Right cardiac atrium (tissue), 5 donors: ENCODE data around the gene CAMK2B. TPM values are rescaled to one million over a fixed set of nuclear protein-coding genes. Genes with fewer than 3 reads are reported as not detected.

ENCODE experiments used
- ATAC-seq, 2 donors: fragments of 200-7000 bp; cut with Tn5 transposase; one replicate each; pipeline versions ENCODE4 v1.8.0 to v1.9.1; 2020; ENCODE audit warnings: moderate library complexity in 2 of 2, mild to moderate bottlenecking in 1 of 2
- DNase-seq, 3 donors: peaks; one replicate each; pipeline ENCODE4 v3.0.0-alpha.2; 2020
- H3K27ac ChIP-seq: one replicate; pipeline ENCODE4 v1.5.1; 2013; ENCODE audit warnings: mild to moderate bottlenecking, low read length, control low read depth, moderate library complexity
- H3K27me3 ChIP-seq: one replicate; pipeline ENCODE4 v1.6.1; 2013; ENCODE audit not compliant: control insufficient read depth, insufficient read depth
- H3K4me1 ChIP-seq: one replicate; pipeline ENCODE4 v1.6.1; 2013; ENCODE audit warnings: low read length; ENCODE audit not compliant: control insufficient read depth, insufficient read depth
- H3K4me3 ChIP-seq: one replicate; pipeline ENCODE4 v1.5.1; 2013; ENCODE audit warnings: low read length, control low read depth
- H3K9me3 ChIP-seq: one replicate; pipeline ENCODE4 v1.6.1; 2013; ENCODE audit warnings: low read length; ENCODE audit not compliant: control insufficient read depth
- WGBS: extraction: QIAGEN DNeasy Blood & Tissue Kit; methylation state at CpG from one replicate; pipeline ENCODE4 v1.1.7; 2013; 5-methylcytosine and 5-hydroxymethylcytosine counted together
- intact Hi-C, 4 donors: fragments of 100-400 bp; cut with DNase I; formaldehyde crosslinking; loops; one replicate each; pipeline versions ENCODE4 v1.11.0 to v1.14.0; 2022 to 2023
- polyA plus RNA-seq: library from polyadenylated mRNA; stranded (reverse); fragments of 200-250 nt; gene quantifications from one replicate; pipeline ENCODE4 v1.2.3, GENCODE V29; 2013
- total RNA-seq, 4 donors: library from RNA; stranded (reverse); fragmentation: NEBNext Ultra II Directional; extraction: Animal tissue kit (Norgen Biotek cat#: 25700); gene quantifications; one replicate each; pipeline ENCODE4 v1.2.1, GENCODE V29; 2021
- donor health status: healthy with polysubstance abuse.
- donor health status: DM: no; HTN: yes; CAD: no.
- donor health status: DM: no; HTN: no; CAD: no.
- donor health status: DM: no; HTN: yes; CAD: no; lungs with severe emphysema.
- donor health status: DM: yes; HTN: yes; CAD: no.

The CAMK2B gene
- total and polyA plus RNA-seq, 5 donors: 79.7 to 134 (median 105) TPM

GRCh38 chr7:44249639-44250234 lies 75.7 kb downstream of the CAMK2B start:
- Histone ChIP-seq H3K9me3 (no peaks in the 10 kb centered on the region), H3K27ac (no peak overlapping the region), H3K4me1 (no peaks in the 10 kb centered on the region), H3K4me3 (no peak overlapping the region), H3K27me3 (no peaks in the 10 kb centered on the region)
- DNase-seq (no peak), ATAC-seq (no peak)
- WGBS: 75% methylated on average over 15 of the region's 15 CpGs
- intact Hi-C loops: loop anchor here in 1 of 4 donors (10.0 kb wide), 2 partner anchors 225 to 315 kb away; no protein-coding TSS in a partner anchor

- DNase-seq: no peak
- 78% methylated on average over 10 of the region's 10 CpGs for WGBS
- Histone ChIP-seq H3K27me3 (no peaks in the 10 kb centered on the region), H3K27ac (no peak overlapping the region), H3K4me1 (no peaks in the 10 kb centered on the region), H3K4me3 (no peak overlapping the region), H3K9me3 (no peaks in the 10 kb centered on the region)
- no peak for ATAC-seq
- intact Hi-C loops: loop anchor here in 1 of 4 donors (10.0 kb wide), 2 partner anchors 227 to 317 kb away; no protein-coding TSS in a partner anchor
These were observed 77.3 kb downstream of the CAMK2B start for GRCh38 chr7:44247868-44248651.

GRCh38 chr7:44246396-44247113 lies 78.8 kb downstream of the CAMK2B start:
- peak in 1 of 3 donors; percentile 26 for DNase-seq
- no peak overlapping the region for H3K4me3 ChIP-seq
- H3K27me3 ChIP-seq: no peaks in the 10 kb centered on the region
- ATAC-seq: no peak
- H3K4me1 ChIP-seq: no peaks in the 10 kb centered on the region
- intact Hi-C loops: loop anchor here in 1 of 4 donors (10.0 kb wide), 2 partner anchors 228 to 318 kb away; no protein-coding TSS in a partner anchor
- H3K9me3 ChIP-seq: no peaks in the 10 kb centered on the region
- 94% methylated on average over 7 of the region's 7 CpGs for WGBS
- H3K27ac ChIP-seq: no peak overlapping the region

GRCh38 chr7:44244282-44244681 lies 81.1 kb downstream of the CAMK2B start:
- DNase-seq: peak in 1 of 3 donors; percentile 66
- Histone ChIP-seq H3K27ac (no peak overlapping the region), H3K27me3 (no peaks in the 10 kb centered on the region), H3K9me3 (no peaks in the 10 kb centered on the region), H3K4me3 (no peak overlapping the region), H3K4me1 (no peaks in the 10 kb centered on the region)
- intact Hi-C loops: loop anchor here in 3 of 4 donors (5.0 to 10.0 kb wide), 5 partner anchors 63 to 321 kb away; no protein-coding TSS in a partner anchor
- no peak for ATAC-seq
- 44% methylated on average over 8 of the region's 8 CpGs for WGBS

- Histone ChIP-seq H3K4me1 (no peaks in the 10 kb centered on the region), H3K4me3 (no peak overlapping the region), H3K27me3 (no peaks in the 10 kb centered on the region), H3K27ac (no peak overlapping the region), H3K9me3 (no peaks in the 10 kb centered on the region)
- ATAC-seq (no peak), DNase-seq (peak in 1 of 3 donors; percentile 33)
- intact Hi-C loops: loop anchor here in 3 of 4 donors (5.0 to 10.0 kb wide), 5 partner anchors 65 to 323 kb away; no protein-coding TSS in a partner anchor
- WGBS: 85% methylated on average over 10 of the region's 10 CpGs
These were observed 83.3 kb downstream of the CAMK2B start for GRCh38 chr7:44242091-44242490.

GRCh38 chr7:44240983-44241510 lies 84.3 kb downstream of the CAMK2B start:
- Histone ChIP-seq H3K9me3 (no peaks in the 10 kb centered on the region), H3K27me3 (no peaks in the 10 kb centered on the region), H3K4me3 (no peak overlapping the region), H3K4me1 (no peaks in the 10 kb centered on the region), H3K27ac (no peak overlapping the region)
- intact Hi-C loops: loop anchor here in 3 of 4 donors (2.0 to 10.0 kb wide), 6 partner anchors 66 to 324 kb away; no protein-coding TSS in a partner anchor
- peak; percentile 80 to 86 for ATAC-seq
- DNase-seq: peak; percentile 78 to 88 (median 87)
- 26% methylated on average over 10 of the region's 10 CpGs for WGBS

- Histone ChIP-seq H3K4me3 (no peak overlapping the region), H3K4me1 (no peaks in the 10 kb centered on the region), H3K9me3 (no peaks in the 10 kb centered on the region), H3K27me3 (no peaks in the 10 kb centered on the region), H3K27ac (no peak overlapping the region)
- DNase-seq (no peak), ATAC-seq (no peak)
- WGBS: 79% methylated on average over 16 of the region's 16 CpGs
- intact Hi-C loops: loop anchor here in 3 of 4 donors (2.0 to 10.0 kb wide), 6 partner anchors 67 to 324 kb away; no protein-coding TSS in a partner anchor
These were observed 85.0 kb downstream of the CAMK2B start for GRCh38 chr7:44240376-44240775.

- no peaks in the 10 kb centered on the region for H3K4me1 ChIP-seq
- ATAC-seq: no peak
- 78% methylated on average over 24 of the region's 24 CpGs for WGBS
These were observed 86.0 kb downstream of the CAMK2B start for GRCh38 chr7:44239361-44239760.

GRCh38 chr7:44238116-44238695 lies 87.2 kb downstream of the CAMK2B start:
- WGBS: 74% methylated on average over 17 of the region's 17 CpGs
- Histone ChIP-seq H3K27ac (no peak overlapping the region), H3K9me3 (no peaks in the 10 kb centered on the region), H3K27me3 (no peaks in the 10 kb centered on the region), H3K4me1 (no peaks in the 10 kb centered on the region), H3K4me3 (no peak overlapping the region)
- intact Hi-C loops: loop anchor here in 1 of 4 donors (10.0 kb wide), 1 partner anchor 237 kb away; no protein-coding TSS in a partner anchor
- ATAC-seq: no peak
- no peak for DNase-seq

More at GRCh38 chr7:44239361-44239760, 86.0 kb downstream of the CAMK2B start:
- intact Hi-C loops: loop anchor here in 1 of 4 donors (10.0 kb wide), 1 partner anchor 235 kb away; no protein-coding TSS in a partner anchor
- H3K27me3 ChIP-seq: no peaks in the 10 kb centered on the region
- no peak for DNase-seq
- no peak overlapping the region for H3K4me3 ChIP-seq
- H3K27ac ChIP-seq: no peak overlapping the region
- H3K9me3 ChIP-seq: no peaks in the 10 kb centered on the region

GRCh38 chr7:44237696-44238095 lies 87.7 kb downstream of the CAMK2B start:
- no peak for DNase-seq
- no peaks in the 10 kb centered on the region for H3K4me1 ChIP-seq
- no peaks in the 10 kb centered on the region for H3K9me3 ChIP-seq
- intact Hi-C loops: loop anchor here in 1 of 4 donors (10.0 kb wide), 1 partner anchor 237 kb away; no protein-coding TSS in a partner anchor
- H3K27ac ChIP-seq: no peak overlapping the region
- H3K4me3 ChIP-seq: no peak overlapping the region
- ATAC-seq: no peak
- H3K27me3 ChIP-seq: no peaks in the 10 kb centered on the region
- WGBS: 94% methylated on average over 10 of the region's 10 CpGs
